ENCODE data around the gene KIF1B. TPM values are rescaled to one million over a fixed set of nuclear protein-coding genes. Genes with fewer than 3 reads are reported as not detected.

Gene KIF1B
- total RNA-seq, 1 experiment from 2014 or later, result 22.7 TPM

GRCh38 chr1:10181154-10181553, 29.2 kb upstream of the KIF1B start:
- no peak for DNase-seq
- H3K4me2 ChIP-seq, result no peak overlapping the region
- H4K20me1 ChIP-seq (ENCODE audit: insufficient read depth), result no peaks in the 10 kb centered on the region
- H2AFZ ChIP-seq, result no peak overlapping the region
- ChIA-PET POLR2A (ENCODE audit: unreplicated experiment) (interaction anchor here (0.6 kb wide), 1 partner anchor 567 kb away, joined by 4 read pairs; no protein-coding TSS in a partner anchor), CTCF (interaction anchor here (0.6 kb wide), 1 partner anchor 253 kb away, joined by 3 read pairs; no protein-coding TSS in a partner anchor)
- no peak overlapping the region for H3K4me3 ChIP-seq
- H3K27me3 ChIP-seq (ENCODE audit: insufficient read depth, low read depth), result no peaks in the 10 kb centered on the region
- H3F3A ChIP-seq (ENCODE audit: insufficient read depth, low read depth), result no peaks in the 10 kb centered on the region
- no peaks in the 10 kb centered on the region for H3K36me3 ChIP-seq (ENCODE audit: low read depth)
- H3K27ac ChIP-seq, result no peak overlapping the region
- no peaks in the 10 kb centered on the region for H3K79me2 ChIP-seq (ENCODE audit: low read depth)
- intact Hi-C loops (cut with micrococcal nuclease; ENCODE audit: unreplicated experiment), result no loop called here
- no peaks in the 10 kb centered on the region for H3K9me3 ChIP-seq (ENCODE audit: insufficient read depth, low read depth)
- H3K9me2 ChIP-seq (ENCODE audit: insufficient read depth), result no peaks in the 10 kb centered on the region
- no TSS peak for BruUV-seq (replicated peaks)
- no peaks in the 10 kb centered on the region for H3K4me1 ChIP-seq (replicated peaks; ENCODE audit: insufficient read depth)
- TF ChIP-seq EZH2 (IDR thresholded peaks at IDR 0.05; ENCODE audit: low read depth) (no peak), CTCF (conservative IDR thresholded peaks at IDR 0.05) (no peak)

- H3K27me3 ChIP-seq (ENCODE audit: insufficient read depth, low read depth), result no peaks in the 10 kb centered on the region
- no peaks in the 10 kb centered on the region for H3F3A ChIP-seq (ENCODE audit: insufficient read depth, low read depth)
- no peak overlapping the region for H3K4me2 ChIP-seq
- no peaks in the 10 kb centered on the region for H3K9me3 ChIP-seq (ENCODE audit: insufficient read depth, low read depth)
- ChIA-PET CTCF (no interaction called here), POLR2A (ENCODE audit: unreplicated experiment) (no interaction called here)
- H4K20me1 ChIP-seq (ENCODE audit: insufficient read depth), result no peaks in the 10 kb centered on the region
- TF ChIP-seq CTCF (conservative IDR thresholded peaks at IDR 0.05), result no peak
- TF ChIP-seq EZH2 (IDR thresholded peaks at IDR 0.05; ENCODE audit: low read depth), result no peak
- H3K27ac ChIP-seq, result no peak overlapping the region
- H2AFZ ChIP-seq, result no peak overlapping the region
- no peaks in the 10 kb centered on the region for H3K4me1 ChIP-seq (replicated peaks; ENCODE audit: insufficient read depth)
- no peak overlapping the region for H3K4me3 ChIP-seq
- intact Hi-C loops (cut with micrococcal nuclease; ENCODE audit: unreplicated experiment), result no loop called here
- DNase-seq, result no peak
- H3K9me2 ChIP-seq (ENCODE audit: insufficient read depth), result no peaks in the 10 kb centered on the region
- BruUV-seq (replicated peaks), result no TSS peak
- H3K79me2 ChIP-seq (ENCODE audit: low read depth), result no peaks in the 10 kb centered on the region
- no peaks in the 10 kb centered on the region for H3K36me3 ChIP-seq (ENCODE audit: low read depth)
These were observed 24.6 kb upstream of the KIF1B start for GRCh38 chr1:10185759-10186158.

GRCh38 chr1:10186331-10187025, 23.9 kb upstream of the KIF1B start:
- H3K79me2 ChIP-seq (ENCODE audit: low read depth), result no peaks in the 10 kb centered on the region
- no TSS peak for BruUV-seq (replicated peaks)
- H3K27me3 ChIP-seq (ENCODE audit: insufficient read depth, low read depth), result no peaks in the 10 kb centered on the region
- H3K9me3 ChIP-seq (ENCODE audit: insufficient read depth, low read depth), result no peaks in the 10 kb centered on the region
- H4K20me1 ChIP-seq (ENCODE audit: insufficient read depth), result no peaks in the 10 kb centered on the region
- TF ChIP-seq CTCF (conservative IDR thresholded peaks at IDR 0.05), result no peak
- no peaks in the 10 kb centered on the region for H3K36me3 ChIP-seq (ENCODE audit: low read depth)
- no peak overlapping the region for H3K4me2 ChIP-seq
- POLR2A ChIA-PET (ENCODE audit: unreplicated experiment), result interaction anchor here (0.6 kb wide), 1 partner anchor 631 kb away, joined by 3 read pairs; no protein-coding TSS in a partner anchor
- H3F3A ChIP-seq (ENCODE audit: insufficient read depth, low read depth), result no peaks in the 10 kb centered on the region
- intact Hi-C loops (cut with micrococcal nuclease; ENCODE audit: unreplicated experiment), result no loop called here
- no peak overlapping the region for H3K4me3 ChIP-seq
- no peaks in the 10 kb centered on the region for H3K9me2 ChIP-seq (ENCODE audit: insufficient read depth)
- no peak for DNase-seq
- H2AFZ ChIP-seq, result no peak overlapping the region
- CTCF ChIA-PET, result no interaction called here
- H3K4me1 ChIP-seq (replicated peaks; ENCODE audit: insufficient read depth), result no peaks in the 10 kb centered on the region
- no peak overlapping the region for H3K27ac ChIP-seq
